B cell (primary cell): ENCODE data around the gene ITIH3. TPM values are rescaled to one million over a fixed set of nuclear protein-coding genes. Genes with fewer than 3 reads are reported as not detected.

Experiments used
- ATAC-seq: fragments of 200-7000 bp; cut with Tn5 transposase; one replicate; pipeline ENCODE4 v1.10.0; 2021; ENCODE audit warnings: low read depth, mild to moderate bottlenecking, moderate number of reproducible peaks, moderate library complexity
- CTCF ChIA-PET: fragments of 350-600 bp; sonication (Branson Sonifier 250); formaldehyde crosslinking; loops from one replicate; lab custom pipeline; 2021; ENCODE audit warnings: antibody characterized with exemption, inconsistent platforms; lab: Charles Lee
- POLR2A ChIA-PET: fragments of 350-600 bp; sonication (Branson Sonifier 250); formaldehyde crosslinking; loops from one replicate; lab custom pipeline; 2021; ENCODE audit warnings: antibody characterized with exemption; lab: Charles Lee
- DNase-seq: peaks from one replicate; pipeline ENCODE4 v3.0.0; 2013
- H2AFZ ChIP-seq: 2 replicates; pipeline ENCODE4 v1.6.1; 2012; ENCODE audit warnings: mild to moderate bottlenecking, low read depth, low read length; ENCODE audit not compliant: insufficient read depth, poor library complexity, severe bottlenecking
- H3K27ac ChIP-seq, 2 donors: 1 replicate in 1 of 2; 2 replicates in 1 of 2; pipeline ENCODE4 v1.5.1; 2012 to 2013; ENCODE audit warnings: low read length in 2 of 2, mild to moderate bottlenecking in 2 of 2, moderate library complexity in 1 of 2
- H3K27me3 ChIP-seq, 4 experiments: fragments of 200-600 bp in 1 of 4; sonication (generic) in 1 of 4; replicated peaks in 1 of 4; 1 replicate in 2 of 4; 2 replicates in 2 of 4; pipeline versions ENCODE4 v1.6.1 to v1.7.0; 2013 to 2016; ENCODE audit warnings: low read length in 3 of 4, mild to moderate bottlenecking in 2 of 4, mixed read lengths in 1 of 4, moderate library complexity in 1 of 4; ENCODE audit not compliant: insufficient read depth in 4 of 4, control insufficient read depth in 3 of 4; ENCODE audit errors: control extremely low read depth in 1 of 4
- H3K36me3 ChIP-seq, 2 experiments: replicated peaks in 1 of 2; 1 replicate in 1 of 2; 2 replicates in 1 of 2; pipeline versions ENCODE4 v1.6.1 to v1.7.1; 2013; ENCODE audit warnings: low read length in 1 of 2; ENCODE audit not compliant: insufficient read depth in 2 of 2, control insufficient read depth in 1 of 2; ENCODE audit errors: control extremely low read depth in 1 of 2, extremely low read depth in 1 of 2
- H3K4me1 ChIP-seq, 2 donors: fragments of 200-600 bp in 1 of 2; sonication (generic) in 1 of 2; 1 replicate in 1 of 2; 2 replicates in 1 of 2; pipeline versions ENCODE4 v1.5.1 to v1.6.1; 2013 to 2017; ENCODE audit warnings: low read length in 2 of 2; ENCODE audit not compliant: control insufficient read depth in 2 of 2, insufficient read depth in 2 of 2
- H3K4me2 ChIP-seq: replicated peaks from 2 replicates; pipeline ENCODE3; 2012; ENCODE audit warnings: mild to moderate bottlenecking, low read depth, low read length; ENCODE audit not compliant: poor library complexity, severe bottlenecking
- H3K4me3 ChIP-seq, 5 experiments: fragments of 200-600 bp in 1 of 5; sonication (generic) in 1 of 5; 1 replicate in 3 of 5; 2 replicates in 2 of 5; pipeline versions ENCODE4 v1.5.1 to v1.7.0; 2011 to 2016; ENCODE audit warnings: low read length in 4 of 5, mild to moderate bottlenecking in 4 of 5, low read depth in 2 of 5, control low read depth in 1 of 5, moderate library complexity in 1 of 5; ENCODE audit not compliant: insufficient read depth in 1 of 5; ENCODE audit errors: control extremely low read depth in 1 of 5, extremely low read depth in 1 of 5
- H3K79me2 ChIP-seq: fragments of 200-600 bp; sonication (generic); one replicate; pipeline ENCODE4 v1.6.0; 2016; ENCODE audit warnings: low read length; ENCODE audit not compliant: control insufficient read depth, insufficient read depth
- H3K9ac ChIP-seq: fragments of 200-600 bp; sonication (generic); 2 replicates; pipeline ENCODE4 v1.6.1; 2017; ENCODE audit warnings: mild to moderate bottlenecking, low read length, moderate library complexity
- H3K9me3 ChIP-seq, 3 donors: one replicate each; pipeline versions ENCODE4 v1.6.1 to v1.7.1; 2013; ENCODE audit warnings: low read length in 2 of 3; ENCODE audit not compliant: control insufficient read depth in 2 of 3, insufficient read depth in 1 of 3; ENCODE audit errors: control extremely low read depth in 1 of 3
- H4K20me1 ChIP-seq: 2 replicates; pipeline ENCODE4 v1.6.0; 2012; ENCODE audit warnings: mild to moderate bottlenecking, low read length; ENCODE audit not compliant: insufficient read depth, control insufficient read depth, poor library complexity, severe bottlenecking
- H3K27ac Mint-ChIP-seq: one replicate; pipeline ENCODE4 v1.8.0; 2021; ENCODE audit warnings: mixed read lengths
- H3K27me3 Mint-ChIP-seq: one replicate; pipeline ENCODE4 v1.8.0; 2021; ENCODE audit warnings: mixed read lengths
- H3K4me1 Mint-ChIP-seq: one replicate; pipeline ENCODE4 v1.8.0; 2021; ENCODE audit warnings: mixed read lengths
- H3K4me3 Mint-ChIP-seq: one replicate; pipeline ENCODE4 v1.8.0; 2021; ENCODE audit warnings: mixed read lengths
- H3K9me3 Mint-ChIP-seq: one replicate; pipeline ENCODE4 v1.8.0; 2022; ENCODE audit warnings: mixed read lengths; ENCODE audit not compliant: insufficient read depth
- CTCF ChIP-seq: fragments of 200-600 bp; IDR thresholded peaks from one replicate; pipeline ENCODE4 v1.8.0; 2022; ENCODE audit warnings: antibody characterized with exemption, mild to moderate bottlenecking
- EZH2 ChIP-seq: IDR thresholded peaks from 2 replicates; pipeline ENCODE4 v1.6.1; 2012; ENCODE audit warnings: borderline replicate concordance, low read depth, mild to moderate bottlenecking, moderate library complexity, low read length; ENCODE audit not compliant: insufficient read depth, poor library complexity, severe bottlenecking
- WGBS: methylation state at CpG from one replicate; pipeline ENCODE4 v1.1.5; 2013; ENCODE audit warnings: missing lambda C conversion rate; ENCODE audit not compliant: insufficient coverage; 5-methylcytosine and 5-hydroxymethylcytosine counted together
- intact Hi-C: fragments of 100-400 bp; cut with micrococcal nuclease; formaldehyde crosslinking; loops from one replicate; pipeline ENCODE4 v1.10.0; 2022
- polyA plus RNA-seq: library from polyadenylated mRNA; depleted of rRNA; stranded (reverse); fragments of >200 nt; gene quantifications from 2 replicates; pipeline ENCODE4 v1.2.3, GENCODE V29; 2012
- total RNA-seq, 2 donors: library from RNA; stranded (reverse); fragments of 120-200 nt in 1 of 2; gene quantifications; 1 replicate in 1 of 2; 2 replicates in 1 of 2; pipeline versions ENCODE4 v1.2.3 to v1.2.4, GENCODE V29; 2013 to 2022

ITIH3 gene
- total and polyA plus RNA-seq, 2 donors (not counting 1 experiment from before 2014, with no cell fraction given): not detected

GRCh38 chr3:52836471-52836845 is 41.9 kb downstream of the ITIH3 start:
- H3K4me3 ChIP-seq: no peak overlapping the region
- DNase-seq (no peak), ATAC-seq (no peak)
- ChIA-PET POLR2A (no interaction called here), CTCF (no interaction called here)
- no peak overlapping the region for H3K4me2 ChIP-seq
- no peak overlapping the region for H3K27ac Mint-ChIP-seq
- no peaks in the 10 kb centered on the region for H3K79me2 ChIP-seq
- no peaks in the 10 kb centered on the region for H3K9me3 Mint-ChIP-seq
- H3K36me3 ChIP-seq: peaks cover 0 to 24% of the 10 kb centered on the region in 2 experiments
- H2AFZ ChIP-seq: no peak overlapping the region
- no peaks in the 10 kb centered on the region for H3K4me1 ChIP-seq
- no peak overlapping the region for H3K27ac ChIP-seq
- H3K9me3 ChIP-seq: no peaks in the 10 kb centered on the region
- no peaks in the 10 kb centered on the region for H4K20me1 ChIP-seq
- intact Hi-C loops: no loop called here
- WGBS: 78% methylated on average over 5 of the region's 5 CpGs
- H3K9ac ChIP-seq: no peak overlapping the region
- H3K27me3 Mint-ChIP-seq: no peaks in the 10 kb centered on the region
- H3K4me1 Mint-ChIP-seq: no peaks in the 10 kb centered on the region
- H3K4me3 Mint-ChIP-seq: no peak overlapping the region
- H3K27me3 ChIP-seq: no peaks in the 10 kb centered on the region
- TF ChIP-seq EZH2 (no peak), CTCF (no peak)

- Mint-ChIP-seq H3K4me1 (no peaks in the 10 kb centered on the region), H3K27me3 (no peaks in the 10 kb centered on the region), H3K27ac (no peak overlapping the region), H3K4me3 (no peak overlapping the region), H3K9me3 (no peaks in the 10 kb centered on the region)
- no peak for DNase-seq
- Histone ChIP-seq H3K36me3 (peaks cover 0 to 29% of the 10 kb centered on the region in 2 experiments), H3K27ac (no peak overlapping the region), H3K4me2 (no peak overlapping the region), H3K27me3 (no peaks in the 10 kb centered on the region), H3K4me1 (no peaks in the 10 kb centered on the region), H2AFZ (no peak overlapping the region), H3K9me3 (no peaks in the 10 kb centered on the region), H3K79me2 (no peaks in the 10 kb centered on the region), H3K4me3 (no peak overlapping the region), H3K9ac (no peak overlapping the region), H4K20me1 (no peaks in the 10 kb centered on the region)
- ChIA-PET CTCF (interaction anchor here (1.0 kb wide), 1 partner anchor 100 kb away, joined by 5 read pairs; no protein-coding TSS in a partner anchor), POLR2A (no interaction called here)
- 94% methylated on average over 4 of the region's 4 CpGs for WGBS
- intact Hi-C loops: no loop called here
- no peak for ATAC-seq
- TF ChIP-seq CTCF (no peak), EZH2 (no peak)
These were observed 42.4 kb downstream of the ITIH3 start for GRCh38 chr3:52836986-52837385.
